Measurements from ENCODE around the gene CNDP1.

CNDP1 gene

DNA sequence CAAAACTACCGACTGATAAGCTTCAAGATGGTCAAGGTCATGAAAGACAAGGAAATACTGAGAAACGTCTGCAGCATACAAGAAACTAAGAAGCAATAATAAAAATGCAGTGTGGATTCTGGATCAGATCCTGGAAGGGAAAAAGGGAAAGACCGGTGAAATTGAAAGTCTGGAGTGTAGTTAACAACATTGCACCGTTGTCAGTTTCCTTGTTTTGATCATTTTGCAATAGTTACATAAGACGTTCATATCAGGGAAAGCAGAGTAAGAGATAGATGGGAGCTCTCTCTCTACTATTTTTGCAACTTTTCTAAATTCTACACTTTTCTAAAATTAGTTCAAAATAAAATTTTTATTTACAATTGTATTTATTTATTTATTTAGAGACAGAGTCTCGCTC, 48.3 kb downstream of the CNDP1 start:
- DNase-seq (no peak), ATAC-seq (no peak)

DNA sequence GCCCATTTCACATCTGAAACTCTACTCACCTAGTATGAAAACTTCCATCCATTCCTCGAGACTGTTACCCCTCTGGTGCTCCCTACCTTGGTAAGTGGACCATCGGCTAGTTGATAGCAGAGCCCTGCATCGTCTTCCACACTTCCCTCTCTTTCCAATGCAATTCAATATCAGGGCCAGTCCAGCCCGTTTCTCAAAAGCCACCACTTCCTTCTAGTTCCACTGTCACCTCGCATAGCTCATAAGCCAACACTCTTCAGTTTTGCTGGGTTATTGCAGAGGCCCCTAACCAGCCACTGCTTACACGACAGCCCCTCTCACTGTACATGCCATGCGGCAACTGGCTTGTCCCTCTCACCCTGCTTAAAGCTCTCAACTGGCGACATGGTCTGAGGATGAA, 53.1 kb downstream of the CNDP1 start:
- ATAC-seq = no peak
- no peak for DNase-seq

DNA sequence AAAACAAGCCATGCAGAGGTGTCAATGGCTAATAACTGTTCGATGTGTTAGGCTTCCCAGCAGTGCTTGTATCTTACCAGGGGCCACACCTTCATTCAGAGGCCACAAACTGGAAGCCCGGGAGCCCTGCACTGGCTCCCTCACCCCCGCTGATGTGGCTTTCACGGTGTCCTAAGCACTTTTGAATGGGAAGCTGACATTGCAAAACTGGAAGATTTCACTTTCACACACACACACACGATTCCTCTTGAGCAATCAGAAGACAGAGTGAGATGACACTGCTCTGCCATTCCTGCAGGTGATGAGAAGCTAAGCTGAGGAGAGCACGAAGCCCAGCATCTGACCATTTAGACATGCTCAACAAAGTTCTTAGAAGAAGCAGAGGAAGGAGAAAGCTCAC, 54.7 kb downstream of the CNDP1 start:
- DNase-seq (no peak), ATAC-seq (no peak)

DNA sequence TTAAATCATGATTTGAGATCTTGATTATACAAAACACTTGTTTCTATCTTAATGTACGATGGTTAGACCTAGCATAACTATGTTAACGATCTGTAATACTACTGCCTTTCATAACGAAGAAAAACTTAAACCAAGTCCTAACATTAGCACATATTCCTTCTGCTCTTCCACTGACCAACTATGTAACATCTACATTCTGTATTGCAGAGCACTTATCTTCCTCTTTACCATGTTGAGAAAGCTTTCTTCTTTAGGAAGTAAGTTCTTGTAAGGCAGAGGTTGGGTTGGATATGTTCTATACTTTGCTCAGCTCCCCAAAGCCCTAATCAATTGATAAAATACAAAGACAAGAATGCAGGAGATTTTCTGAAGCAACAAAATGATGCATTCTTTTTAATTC, 55.5 kb downstream of the CNDP1 start:
- ATAC-seq = no peak
- DNase-seq = no peak

DNA sequence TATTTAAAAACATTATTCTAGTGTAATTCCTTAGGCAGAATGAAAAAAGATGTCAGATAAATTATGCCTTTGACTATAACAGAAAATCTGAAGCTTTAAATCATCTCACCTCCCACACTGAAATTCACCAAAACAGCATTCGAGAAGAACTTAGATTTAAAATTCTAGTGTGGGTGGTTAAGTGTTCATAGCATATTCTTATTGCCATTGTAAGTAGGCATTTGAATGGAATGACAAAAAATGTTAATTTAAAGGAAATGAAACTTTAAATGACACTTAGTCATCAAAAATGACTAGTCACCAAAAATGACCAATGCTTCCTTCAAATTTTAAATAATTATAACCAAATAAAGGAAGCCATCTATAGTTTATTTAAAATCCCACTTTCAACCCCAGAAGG, 56.4 kb downstream of the CNDP1 start:
- ATAC-seq = no peak

DNA sequence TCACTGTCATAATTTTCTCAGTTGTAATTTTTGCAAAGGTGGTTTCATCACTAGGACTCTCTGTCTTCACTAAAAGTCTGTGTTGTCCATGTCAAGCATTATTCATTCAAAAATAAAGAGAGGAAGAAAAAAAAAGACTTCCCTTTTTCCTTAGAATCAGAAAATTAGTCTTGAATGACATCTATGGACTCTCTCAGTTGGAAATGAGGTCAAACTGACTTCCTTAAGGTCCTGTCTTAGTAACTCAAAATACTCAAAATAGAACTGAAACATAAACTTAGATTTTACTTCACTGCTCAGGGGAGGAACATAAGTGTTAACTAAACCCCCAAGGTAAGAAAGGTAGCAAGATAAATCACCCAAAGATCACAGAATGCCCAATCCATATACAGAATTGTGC, 61.1 kb downstream of the CNDP1 start:
- DNase-seq (no peak), ATAC-seq (no peak)

More for the DNA sequence above, 56.4 kb downstream of the CNDP1 start:
- DNase-seq = no peak

DNA sequence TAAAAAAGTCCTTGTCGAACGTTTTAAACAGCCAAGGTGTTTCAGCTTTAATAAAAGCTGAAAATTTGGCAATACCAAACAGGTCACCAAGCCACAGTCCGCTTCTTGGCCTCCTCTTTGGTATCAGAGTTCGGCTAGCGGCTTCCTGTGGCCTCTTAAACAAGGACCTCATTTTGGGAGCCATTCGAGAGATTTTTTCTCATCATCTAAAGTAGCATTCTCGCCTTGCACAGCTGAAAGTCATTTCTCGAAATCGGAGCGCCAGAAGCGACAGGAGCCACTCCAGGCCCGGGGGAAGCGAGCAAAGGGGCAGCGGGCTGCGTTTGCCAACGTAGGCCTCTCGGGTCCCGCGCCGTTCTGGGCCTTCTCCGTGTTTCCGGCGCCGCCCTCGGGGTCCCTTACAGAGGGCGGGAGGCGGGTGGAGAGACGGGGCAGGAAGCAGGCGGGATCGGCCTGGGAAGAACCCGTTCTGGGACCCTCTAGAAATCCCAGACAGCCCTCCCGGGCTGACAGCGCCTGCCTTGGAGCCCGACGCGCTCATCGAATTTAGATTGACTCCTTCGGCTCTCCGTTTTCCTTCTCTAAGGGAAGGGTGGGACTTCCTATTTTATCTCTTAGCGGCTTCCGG, 62.8 kb downstream of the CNDP1 start:
- peak; percentile 61 for ATAC-seq
- peak; percentile 79 for DNase-seq

DNA sequence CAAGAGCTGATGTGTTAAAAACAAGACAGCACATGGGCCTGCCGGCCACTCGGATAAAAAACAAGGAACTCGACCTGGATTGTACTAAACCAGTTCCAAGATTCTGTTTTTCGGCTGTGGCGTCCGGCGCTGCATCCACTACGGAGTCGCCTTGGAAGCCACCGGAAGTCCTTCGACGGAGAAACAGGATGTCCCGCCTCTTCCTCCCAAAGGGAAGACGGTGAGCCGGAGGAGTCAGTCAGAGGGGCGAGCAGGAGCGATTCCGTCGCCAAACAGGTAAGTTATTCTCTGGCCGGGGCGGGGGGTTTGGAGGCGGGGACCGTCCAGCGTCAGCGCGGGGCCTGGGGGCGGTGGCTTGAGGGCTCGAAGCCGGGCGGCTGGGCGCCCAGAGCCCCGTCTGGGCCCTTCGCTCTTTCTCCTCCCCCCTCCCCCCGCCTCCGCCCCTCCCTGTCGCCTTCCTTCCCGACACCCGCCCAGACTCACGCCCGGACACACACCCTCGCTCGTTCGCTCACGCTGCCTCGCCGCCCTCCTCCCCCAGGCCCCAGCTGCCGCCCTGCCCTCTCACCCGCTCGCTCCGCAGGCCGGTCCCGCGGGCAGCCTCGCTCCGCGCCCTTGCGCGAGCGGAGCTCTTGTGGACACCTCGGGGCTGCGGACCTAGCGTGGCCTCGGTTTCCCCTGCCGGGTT, 63.5 kb downstream of the CNDP1 start, which contains the start of gene ZNF407:
Gene ZNF407, plus strand, starts transcription at position 209 of the 688 bp plus-strand sequence. CDS start 33,150 bp downstream, outside the sequence.
- DNase-seq (peak; percentile 87), ATAC-seq (peak; percentile 85)

DNA sequence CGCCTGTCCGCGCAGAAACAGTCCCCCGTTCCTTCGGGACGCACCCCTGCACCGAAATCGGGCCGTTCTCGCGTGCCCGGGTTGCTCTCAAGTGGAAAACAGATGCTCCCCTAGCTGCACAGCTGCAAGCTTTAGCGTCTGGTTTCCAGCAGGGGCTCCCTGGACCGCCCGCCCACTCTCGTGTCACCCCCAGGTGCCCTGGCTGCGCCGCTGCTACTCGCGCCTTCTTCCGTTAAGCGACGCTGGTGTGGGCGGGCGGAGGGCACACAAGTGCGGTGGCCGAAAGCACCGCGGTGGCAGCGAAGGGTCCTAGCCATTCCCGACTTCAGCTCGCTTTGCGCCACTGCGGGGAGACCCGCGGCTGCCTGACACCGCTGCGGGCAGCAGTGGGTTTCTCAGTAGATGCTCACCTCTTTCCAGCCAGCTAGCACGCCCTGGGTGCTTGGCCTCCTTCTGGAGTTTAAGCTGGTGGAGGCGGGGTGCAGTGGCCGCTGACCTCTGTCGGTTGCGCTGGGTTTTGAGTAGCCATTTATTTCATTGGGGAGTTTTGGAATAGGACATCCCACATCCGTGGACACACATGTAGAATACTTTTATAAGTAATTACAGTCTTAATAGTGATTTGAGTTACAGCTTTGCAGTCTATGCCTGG, 64.2 kb downstream of the CNDP1 start:
- ATAC-seq = peak; percentile 63
- peak; percentile 80 for DNase-seq

DNA sequence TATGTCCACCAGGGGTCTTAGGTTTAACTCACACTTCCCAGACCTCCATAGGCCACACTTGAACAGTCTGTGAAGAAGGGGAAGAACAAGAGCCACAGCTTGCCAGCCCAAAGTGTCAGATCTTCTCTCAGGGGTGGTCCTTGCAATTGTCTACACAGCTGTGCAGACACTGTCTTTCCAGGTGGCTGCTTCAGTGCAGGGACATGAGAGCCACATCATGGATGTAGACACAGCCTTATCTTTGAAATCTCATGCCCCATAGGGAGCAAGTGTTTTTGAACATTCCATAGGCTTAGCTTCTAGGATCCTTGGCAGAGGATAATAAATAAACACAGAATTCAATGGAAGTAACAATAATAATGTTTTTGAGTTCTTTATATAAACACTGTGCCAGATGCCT, 70.1 kb downstream of the CNDP1 start:
- DNase-seq (no peak), ATAC-seq (no peak)

DNA sequence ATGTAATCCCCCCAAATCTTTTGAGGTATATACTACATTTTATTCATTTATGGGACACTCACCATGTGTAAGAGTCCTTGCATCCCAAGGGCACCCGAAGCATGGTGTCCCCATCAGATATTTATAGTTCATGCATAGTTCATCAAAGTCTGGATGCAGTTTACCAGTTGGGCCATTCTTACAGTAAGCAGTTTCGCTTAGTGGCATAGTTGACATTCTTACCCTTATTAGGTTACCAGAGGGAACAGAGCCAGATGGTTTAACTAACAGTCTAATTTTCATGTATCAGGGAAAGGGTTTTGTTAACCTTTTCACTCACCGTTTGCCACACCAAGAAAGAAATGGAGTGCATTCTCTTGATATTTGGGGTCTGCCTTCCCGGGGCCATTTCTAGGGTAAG, 70.5 kb downstream of the CNDP1 start:
- DNase-seq (no peak), ATAC-seq (no peak)

DNA sequence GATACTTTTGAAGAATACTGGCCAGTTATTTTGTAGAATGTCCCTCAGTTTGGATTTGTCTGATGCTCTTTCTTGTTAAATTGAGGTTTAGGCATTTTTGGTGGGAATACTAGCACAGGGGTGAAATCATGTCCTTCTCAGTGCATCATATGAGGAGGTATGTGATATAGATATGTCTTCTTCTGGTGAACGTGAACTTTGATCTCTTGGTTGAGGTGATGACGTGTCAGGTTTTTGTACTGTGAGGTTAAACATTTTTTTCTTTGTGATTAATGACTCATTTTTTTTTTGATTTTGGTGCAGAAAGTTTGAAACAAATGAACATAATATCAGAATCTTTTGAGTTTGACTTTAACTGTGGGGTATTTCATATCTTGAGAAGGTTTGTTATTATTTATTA, 74.4 kb downstream of the CNDP1 start:
- ATAC-seq (no peak), DNase-seq (no peak)

DNA sequence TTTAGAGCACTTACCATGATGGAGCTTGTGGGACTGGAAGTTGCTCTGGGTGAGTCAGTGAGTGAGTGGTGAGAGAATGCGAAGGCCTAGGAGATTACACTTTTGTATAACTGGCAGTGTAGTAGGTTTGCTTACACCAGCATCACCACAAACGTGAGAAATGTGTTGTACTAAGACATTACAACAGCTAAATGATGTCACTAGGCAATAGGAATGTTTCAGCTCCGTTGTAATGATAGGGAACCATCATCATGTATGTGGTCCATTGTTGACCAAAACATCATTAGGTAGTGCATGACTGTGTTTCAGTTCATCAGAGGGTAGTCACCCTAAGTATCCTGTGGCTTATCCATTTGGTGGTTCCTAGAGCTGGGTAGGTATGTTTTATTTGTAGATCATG, 75.2 kb downstream of the CNDP1 start:
- ATAC-seq (no peak), DNase-seq (no peak)

DNA sequence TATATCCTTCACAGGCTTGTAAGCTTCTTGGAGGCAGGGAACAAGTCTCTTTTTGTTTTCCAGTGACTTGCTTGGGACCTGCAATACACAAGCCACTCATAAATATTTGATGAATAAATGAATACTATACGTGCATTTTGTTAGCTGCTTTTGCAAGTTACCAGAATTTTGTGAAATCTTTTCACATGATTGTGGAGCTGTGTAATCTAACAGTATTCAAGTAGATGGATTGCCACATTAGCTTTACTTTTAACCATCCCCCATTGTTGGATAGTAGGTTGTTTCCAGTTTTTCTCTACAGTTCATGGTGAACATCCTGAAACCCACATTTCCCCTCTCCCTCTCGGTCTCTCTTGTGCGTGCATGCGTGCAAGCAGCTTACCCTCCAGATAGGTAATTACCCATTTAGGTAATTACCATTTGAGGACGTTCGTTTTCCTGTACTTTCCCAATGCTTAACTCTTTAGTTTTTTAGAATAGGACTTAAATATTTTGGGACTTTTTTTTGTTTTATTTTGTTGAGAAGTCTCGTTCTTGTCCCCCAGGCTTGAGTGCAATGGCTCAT, 75.8 kb downstream of the CNDP1 start:
- ATAC-seq (no peak), DNase-seq (no peak)

DNA sequence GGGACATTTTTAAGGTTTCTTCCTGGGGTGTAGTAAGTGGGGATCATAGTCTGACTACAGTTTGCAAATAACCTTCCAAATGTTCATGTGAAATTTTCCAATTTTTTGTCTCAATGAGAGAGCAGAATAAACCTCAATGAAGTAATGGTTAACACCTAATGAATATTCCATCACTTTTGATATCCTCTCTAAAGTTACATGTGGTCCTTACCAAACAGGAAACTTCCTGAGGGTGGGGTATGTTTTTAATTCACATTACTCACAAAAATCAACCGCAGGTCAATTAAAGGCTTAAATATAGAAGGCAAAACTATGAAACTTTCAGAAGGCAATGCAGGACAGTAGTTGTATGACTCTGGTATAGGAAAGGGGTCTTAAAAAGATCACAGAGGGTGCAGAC, 76.6 kb downstream of the CNDP1 start:
- no peak for ATAC-seq

DNA sequence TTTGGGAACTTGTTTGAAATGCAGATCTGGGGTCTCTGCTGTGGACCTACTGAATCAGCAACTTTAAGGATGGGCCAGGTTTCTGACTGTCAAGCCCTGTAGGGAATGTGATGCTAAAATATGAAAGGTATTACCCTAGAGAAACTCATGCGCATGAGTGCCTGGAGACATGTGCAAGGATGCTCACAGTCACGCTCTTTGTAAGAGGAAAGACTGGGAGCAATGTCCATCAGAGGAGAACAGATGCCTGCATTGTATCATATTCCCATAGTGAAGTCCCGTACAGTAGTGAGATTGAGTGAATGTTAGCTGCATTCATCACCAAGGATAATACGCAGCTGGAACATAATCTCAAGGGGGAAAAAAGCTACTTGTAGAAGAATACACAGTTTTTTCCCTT, 77.5 kb downstream of the CNDP1 start:
- no peak for ATAC-seq
- DNase-seq = no peak

More for the DNA sequence above, 76.6 kb downstream of the CNDP1 start:
- DNase-seq = no peak

DNA sequence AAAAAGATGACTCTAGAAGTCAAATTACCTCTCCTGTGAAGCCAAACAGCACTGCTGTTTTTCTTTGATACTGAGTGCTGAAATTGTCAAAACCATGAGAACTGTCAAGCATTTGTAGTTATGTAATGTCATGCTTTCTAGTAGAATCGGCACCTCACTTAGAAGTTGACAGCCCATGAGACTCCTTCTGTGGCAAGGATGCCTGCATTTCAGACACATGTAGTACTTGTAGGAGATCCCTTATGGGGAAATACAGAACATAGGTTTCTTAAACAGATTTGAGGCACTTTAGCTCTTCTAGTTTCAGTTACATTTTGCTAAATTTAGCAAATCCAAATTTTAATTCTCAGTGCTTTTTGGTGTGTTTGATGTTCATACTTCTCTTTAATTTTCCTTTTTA, 79.1 kb downstream of the CNDP1 start:
- ATAC-seq (no peak), DNase-seq (no peak)

DNA sequence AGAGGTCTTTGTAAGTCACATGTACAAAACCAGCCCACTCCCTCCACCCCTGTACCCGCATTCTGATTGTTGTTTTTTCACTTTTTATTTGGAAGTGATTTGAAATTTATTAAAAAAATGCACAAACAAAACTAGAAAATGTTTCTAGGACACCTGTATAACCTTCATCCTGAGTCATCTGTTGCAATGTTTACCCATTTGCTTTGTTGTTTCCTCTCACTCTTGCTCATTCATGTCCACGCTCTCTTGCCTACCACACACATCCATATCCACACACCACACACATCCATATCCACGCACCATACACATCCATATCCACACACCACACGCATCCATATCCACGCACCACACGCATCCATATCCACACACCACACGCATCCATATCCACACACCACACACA, 82.2 kb downstream of the CNDP1 start:
- DNase-seq (no peak), ATAC-seq (no peak)

DNA sequence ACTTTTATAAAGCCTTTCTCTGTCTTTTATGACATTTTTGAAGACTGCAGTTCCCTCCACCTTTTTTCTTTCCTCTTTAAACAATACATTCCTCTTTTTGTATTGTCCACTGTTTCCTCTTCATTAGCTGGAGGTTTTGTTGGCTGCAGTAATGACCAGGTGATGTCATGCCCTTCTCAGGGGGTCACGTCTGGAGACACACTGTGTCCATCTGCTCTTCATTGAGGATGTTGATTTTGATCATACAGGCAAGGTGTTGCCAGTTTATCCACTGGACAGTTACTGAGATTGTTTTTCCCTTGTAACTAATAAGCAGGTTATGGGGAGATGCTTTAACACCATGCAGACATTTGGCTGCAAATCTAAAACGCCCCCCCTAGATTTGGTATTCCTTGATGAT, 83.2 kb downstream of the CNDP1 start:
- ATAC-seq = no peak
- no peak for DNase-seq

DNA sequence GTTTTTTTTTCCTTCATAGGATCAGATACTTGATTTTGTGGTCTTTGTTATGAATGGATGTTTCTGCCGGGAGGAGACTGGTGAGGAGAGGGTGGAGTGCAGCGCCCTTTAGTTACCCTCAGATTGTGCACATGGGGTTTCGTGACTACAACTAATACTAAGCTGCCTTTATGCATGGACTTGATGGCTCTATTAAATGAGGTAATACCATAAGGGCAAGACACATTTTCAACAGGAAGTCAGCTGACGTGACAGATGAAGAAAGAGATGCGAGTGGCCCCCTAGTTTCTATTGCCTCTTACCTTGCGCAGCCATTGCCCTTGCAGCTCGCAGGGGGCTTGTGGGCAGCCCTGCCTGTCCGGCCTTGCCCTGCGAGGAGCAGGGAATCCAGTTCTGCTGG, 87.8 kb downstream of the CNDP1 start:
- no peak for DNase-seq
- peak; percentile 46 for ATAC-seq

DNA sequence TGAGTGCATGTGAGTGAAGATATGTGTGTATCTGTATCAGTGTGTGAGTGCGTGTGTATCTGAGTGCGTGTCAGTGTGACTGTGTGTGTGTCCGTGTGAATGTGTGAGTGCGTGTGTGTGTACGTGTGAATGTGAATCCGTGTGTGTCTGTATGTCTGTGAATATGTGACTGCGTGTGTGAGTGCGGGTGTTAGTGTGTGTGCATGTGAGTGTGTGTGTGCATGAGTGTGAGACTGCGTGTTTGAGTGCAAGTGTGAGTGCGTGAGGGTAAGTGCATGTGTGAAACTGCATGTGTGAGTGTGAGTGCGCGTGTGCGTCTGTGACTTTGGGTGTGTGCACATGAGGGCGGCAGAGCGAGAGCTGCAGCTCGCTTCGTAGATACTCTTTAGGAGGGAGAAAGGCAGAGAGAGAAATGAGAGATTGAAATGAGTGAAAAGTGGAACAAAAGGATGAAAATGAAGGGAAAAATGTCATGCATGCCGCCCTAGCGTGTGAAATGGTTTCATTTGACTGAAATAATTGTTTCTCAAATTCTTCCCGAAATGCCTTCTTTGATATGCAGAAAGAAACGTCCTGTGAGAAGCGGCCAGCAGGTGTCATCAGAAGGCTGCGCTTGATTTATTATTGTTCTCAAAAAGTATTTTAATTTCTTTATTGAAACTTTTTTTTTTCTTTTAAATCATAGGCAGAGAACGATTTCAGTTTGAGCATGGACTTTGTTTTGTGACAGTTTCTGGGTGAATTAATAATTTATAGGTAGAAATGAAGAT, 88.9 kb downstream of the CNDP1 start:
- ATAC-seq (no peak), DNase-seq (no peak)

DNA sequence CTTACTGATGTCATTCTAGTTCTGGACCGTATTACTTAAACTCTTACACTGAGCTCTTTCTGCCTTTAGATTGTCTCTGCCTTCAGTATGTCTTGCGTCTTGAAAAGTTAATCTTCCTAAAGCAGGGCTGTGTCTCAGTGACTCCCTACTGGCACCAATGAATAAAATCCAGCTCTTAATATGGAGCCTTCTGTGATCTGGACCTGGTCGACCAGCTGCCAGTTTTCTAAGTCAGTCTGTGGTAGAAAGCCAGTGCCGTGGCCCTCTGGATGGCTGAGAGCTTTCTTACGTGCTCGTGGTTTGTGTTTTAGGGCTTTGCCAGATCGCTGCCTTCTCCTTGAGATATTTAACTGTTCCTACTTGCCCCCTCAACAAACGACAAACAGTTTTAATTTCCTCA, 90.2 kb downstream of the CNDP1 start:
- ATAC-seq (no peak), DNase-seq (no peak)

DNA sequence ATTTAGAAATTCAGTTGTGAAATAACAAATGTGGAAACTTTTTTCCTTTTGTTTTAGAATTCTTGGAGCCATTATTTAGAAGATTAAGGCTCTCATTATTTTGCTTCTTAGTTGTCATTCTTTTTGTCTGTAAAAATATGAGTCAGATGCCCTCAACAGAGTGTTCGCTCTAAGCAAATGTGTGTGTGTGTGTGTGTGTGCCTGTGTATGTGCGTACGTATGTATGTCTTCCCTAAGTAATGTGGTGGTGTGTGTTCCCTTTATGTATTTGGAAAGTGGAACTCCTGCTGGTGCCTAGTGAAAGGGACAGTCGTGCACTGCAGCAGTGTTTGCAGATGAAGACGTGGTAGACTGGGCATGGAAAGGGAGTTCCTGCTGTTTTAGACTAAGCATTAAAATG, 90.9 kb downstream of the CNDP1 start:
- DNase-seq (no peak), ATAC-seq (no peak)

All from stimulated activated naive CD8-positive, alpha-beta T cell treated with anti-CD3 and anti-CD28 coated beads, Interleukin-15, Interleukin-2, amounts not matched to agents 100 U/mL and 50 U/mL, for 24 hours (primary cell).